SK-N-SH (cell line): ENCODE measurements around the gene COL4A6.

ENCODE experiments used
- CTCF ChIP-seq: fragments of 200-600 bp; sonication (generic); IDR thresholded peaks from 2 replicates; pipeline ENCODE4 v1.6.1; 2017; ENCODE audit warnings: antibody characterized with exemption, mild to moderate bottlenecking, moderate library complexity
- EP300 ChIP-seq, 2 experiments: IDR thresholded peaks; 2 replicates each; pipeline versions ENCODE4 v1.4.0 to v1.6.1; 2012; ENCODE audit warnings: borderline replicate concordance in 1 of 2, low read depth in 1 of 2, low read length in 1 of 2
- MEF2A ChIP-seq: IDR thresholded peaks from 2 replicates; pipeline ENCODE4 v1.4.0; 2012; ENCODE audit warnings: low read depth, borderline replicate concordance
- POLR2AphosphoS5 ChIP-seq: IDR thresholded peaks from 2 replicates; pipeline ENCODE4 v1.6.1; 2012; ENCODE audit warnings: low read depth, low read length
- REST ChIP-seq: IDR thresholded peaks from 2 replicates; pipeline ENCODE4 v1.6.1; 2012; ENCODE audit warnings: mild to moderate bottlenecking, low read depth, low read length, moderate library complexity

- TF ChIP-seq REST (no peak), EP300 (IDR thresholded peaks at IDR 0.05; ENCODE audit: borderline replicate concordance in 1 of 2, low read depth in 1 of 2, low read length in 1 of 2) (no peak), CTCF (no peak), MEF2A (no peak), POLR2AphosphoS5 (no peak)
Observed at GRCh38 chrX:108303682-108304081, 134.5 kb downstream of the COL4A6 start.
